ENCODE measurements around the gene PCSK2.

DNA sequence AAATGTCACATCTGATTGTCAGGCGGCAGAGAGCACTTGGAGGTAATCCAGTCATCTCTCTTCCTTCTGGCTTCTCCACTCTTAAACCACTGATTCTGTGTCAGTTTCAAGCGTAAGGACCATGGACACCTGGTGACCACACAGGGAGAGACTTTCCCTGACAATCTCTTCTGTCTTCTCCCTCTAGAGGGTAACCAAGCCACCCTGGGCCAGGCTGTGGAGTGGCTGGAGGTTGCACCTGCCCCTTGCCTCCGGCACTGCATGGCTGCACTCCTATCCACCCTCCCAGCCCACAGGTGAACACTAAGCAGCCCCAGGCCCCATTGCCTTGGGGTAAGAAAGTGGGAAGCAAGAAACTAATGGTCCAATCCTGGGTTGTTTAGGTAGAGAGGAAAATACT, 225.6 kb downstream of the PCSK2 start:
- TF ChIP-seq, protein P1, sequence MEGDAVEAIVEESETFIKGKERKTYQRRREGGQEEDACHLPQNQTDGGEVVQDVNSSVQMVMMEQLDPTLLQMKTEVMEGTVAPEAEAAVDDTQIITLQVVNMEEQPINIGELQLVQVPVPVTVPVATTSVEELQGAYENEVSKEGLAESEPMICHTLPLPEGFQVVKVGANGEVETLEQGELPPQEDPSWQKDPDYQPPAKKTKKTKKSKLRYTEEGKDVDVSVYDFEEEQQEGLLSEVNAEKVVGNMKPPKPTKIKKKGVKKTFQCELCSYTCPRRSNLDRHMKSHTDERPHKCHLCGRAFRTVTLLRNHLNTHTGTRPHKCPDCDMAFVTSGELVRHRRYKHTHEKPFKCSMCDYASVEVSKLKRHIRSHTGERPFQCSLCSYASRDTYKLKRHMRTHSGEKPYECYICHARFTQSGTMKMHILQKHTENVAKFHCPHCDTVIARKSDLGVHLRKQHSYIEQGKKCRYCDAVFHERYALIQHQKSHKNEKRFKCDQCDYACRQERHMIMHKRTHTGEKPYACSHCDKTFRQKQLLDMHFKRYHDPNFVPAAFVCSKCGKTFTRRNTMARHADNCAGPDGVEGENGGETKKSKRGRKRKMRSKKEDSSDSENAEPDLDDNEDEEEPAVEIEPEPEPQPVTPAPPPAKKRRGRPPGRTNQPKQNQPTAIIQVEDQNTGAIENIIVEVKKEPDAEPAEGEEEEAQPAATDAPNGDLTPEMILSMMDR (IDR thresholded peaks at IDR 0.05), result no peak
- TF ChIP-seq POLR2A (IDR thresholded peaks at IDR 0.05), result no peak

All from esophagus squamous epithelium (tissue), 4 donors.